Measurements from ENCODE around the gene DECR2.
"Not testable (repeated sequence)": the region's sequence is repeated elsewhere in the genome, so short reads cannot be mapped to it uniquely, and the experiment has no call there.

The DECR2 gene

GRCh38 chr16:379183-379960 lies 22.3 kb upstream of the DECR2 start:
- DNase-seq (ENCODE audit: low read depth): no peak

GRCh38 chr16:379961-380761 lies 21.5 kb upstream of the DECR2 start:
- DNase-seq (ENCODE audit: low read depth): no peak

DNA sequence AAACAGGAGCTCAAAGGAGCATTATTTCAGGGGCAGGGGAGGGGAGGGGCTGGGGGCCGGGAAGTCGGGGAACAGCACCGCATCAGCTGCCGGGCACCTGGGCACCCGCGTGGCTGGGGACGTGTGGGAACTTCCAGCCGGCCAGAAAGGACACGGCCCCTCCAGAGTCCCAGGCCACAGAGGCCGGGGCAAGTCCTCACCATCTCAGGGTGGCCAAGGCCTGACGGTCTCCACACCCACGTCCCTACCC lies 21.0 kb upstream of the DECR2 start:
- no peak for DNase-seq (ENCODE audit: low read depth)

- no peak for DNase-seq (ENCODE audit: low read depth)
Observed at GRCh38 chr16:381012-381788, 20.5 kb upstream of the DECR2 start.

- DNase-seq (ENCODE audit: low read depth): peak; percentile 53
Observed at GRCh38 chr16:381789-382717, 19.6 kb upstream of the DECR2 start, which contains the start of gene PGAP6. Gene PGAP6 (minus strand): TSS chr16:381978. CDS start chr16:381821, 157 bp downstream.

DNA sequence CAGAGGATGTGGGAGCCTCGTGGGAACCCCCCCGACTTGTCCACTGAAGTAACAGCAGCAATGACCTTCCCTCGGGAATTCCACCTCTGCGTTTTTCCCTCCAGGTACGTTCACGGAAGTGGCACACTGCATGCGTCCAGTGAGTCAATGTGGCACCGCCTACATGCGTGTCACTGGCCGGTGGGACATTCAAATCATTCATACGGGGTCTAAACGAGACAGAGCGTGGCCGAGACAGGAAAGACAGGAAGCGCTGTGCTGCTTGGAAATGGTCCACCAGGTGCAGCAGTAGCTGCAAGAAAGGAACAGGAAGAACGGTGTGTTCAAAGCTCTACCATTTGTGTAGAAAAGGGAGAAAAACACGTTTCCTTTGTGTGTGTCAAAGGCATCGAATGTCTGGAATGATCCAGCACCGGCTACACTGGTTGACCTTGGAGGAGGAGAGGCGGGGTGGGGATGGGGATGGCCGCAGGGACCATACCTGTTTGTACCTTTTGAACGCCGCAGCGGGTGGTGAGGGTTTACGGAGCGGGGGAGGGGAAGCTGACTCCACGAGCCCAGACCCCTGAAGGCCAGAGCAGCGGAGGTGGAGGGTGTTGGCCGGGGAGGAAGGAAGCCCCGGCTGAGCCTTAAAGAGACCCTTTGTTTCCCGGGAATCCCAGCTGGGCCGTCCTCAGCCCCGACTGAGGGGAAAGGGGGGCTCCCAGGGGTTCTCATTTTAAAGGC lies 18.2 kb upstream of the DECR2 start:
- DNase-seq (ENCODE audit: low read depth): no peak

DNA sequence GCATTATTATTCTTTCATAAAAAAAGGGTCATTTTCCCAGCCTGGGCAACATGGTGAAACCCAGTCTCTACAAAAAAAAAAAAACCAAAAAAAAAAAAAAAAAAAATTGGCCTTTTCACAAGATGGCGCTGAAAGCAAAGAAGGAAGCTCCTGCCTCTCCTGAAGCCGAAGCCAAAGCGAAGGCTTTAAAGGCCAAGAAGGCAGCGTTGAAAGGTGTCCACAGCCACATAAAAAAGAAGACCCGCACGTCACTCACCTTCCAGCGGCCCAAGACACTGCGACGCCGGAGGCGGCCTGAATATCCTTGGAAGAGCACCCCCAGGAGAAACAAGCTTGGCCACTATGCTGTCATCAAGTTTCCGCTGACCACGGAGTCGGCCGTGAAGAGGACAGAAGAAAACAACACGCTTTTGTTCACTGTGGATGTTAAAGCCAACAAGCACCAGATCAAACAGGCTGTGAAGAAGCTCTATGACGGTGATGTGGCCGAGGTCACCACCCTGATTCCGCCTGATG lies 15.0 kb upstream of the DECR2 start:
- no peak for DNase-seq (ENCODE audit: low read depth)

DNA sequence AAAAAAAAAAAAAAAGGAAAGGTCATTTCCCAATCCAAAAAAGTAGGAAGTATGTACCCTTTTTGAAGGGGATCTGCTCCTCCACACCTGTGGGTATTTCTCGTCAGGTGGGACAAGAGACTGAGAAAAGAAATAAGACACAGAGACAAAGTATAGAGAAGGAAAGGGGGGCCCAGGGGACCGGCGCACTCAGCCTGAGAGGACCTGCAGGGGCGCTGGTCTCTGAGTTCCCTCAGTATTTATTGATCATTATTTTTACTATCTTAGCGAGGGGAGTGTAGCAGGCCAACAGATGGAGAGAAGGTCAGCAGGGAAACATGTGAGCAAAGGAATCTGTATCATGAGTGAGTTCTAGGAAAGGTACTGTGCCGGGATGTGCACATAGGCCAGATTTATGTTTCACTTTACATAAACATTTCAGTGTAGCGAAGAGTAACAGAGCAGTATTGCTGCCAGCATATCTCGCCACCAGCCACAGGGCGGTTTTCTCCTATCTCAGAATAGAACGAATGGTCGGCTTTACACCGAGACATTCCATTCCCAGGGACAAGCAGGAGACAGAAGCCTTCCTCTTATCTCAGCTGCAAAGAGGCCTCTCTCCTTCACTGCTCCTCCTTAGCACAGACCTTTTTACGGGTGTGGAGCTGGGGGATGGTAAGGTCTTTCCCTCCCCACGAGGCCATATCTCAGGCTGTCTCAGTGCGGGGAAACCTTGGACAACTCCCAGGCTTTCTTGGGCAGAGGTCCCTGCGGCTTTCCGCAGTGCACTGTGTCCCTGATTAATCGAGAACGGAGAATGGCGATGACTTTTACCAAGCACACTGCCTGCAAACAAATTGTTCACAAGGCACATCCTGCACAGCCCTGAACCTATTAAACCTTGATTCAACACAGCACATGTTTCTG lies 13.7 kb upstream of the DECR2 start:
- DNase-seq (ENCODE audit: low read depth): not testable (repeated sequence)

DNA sequence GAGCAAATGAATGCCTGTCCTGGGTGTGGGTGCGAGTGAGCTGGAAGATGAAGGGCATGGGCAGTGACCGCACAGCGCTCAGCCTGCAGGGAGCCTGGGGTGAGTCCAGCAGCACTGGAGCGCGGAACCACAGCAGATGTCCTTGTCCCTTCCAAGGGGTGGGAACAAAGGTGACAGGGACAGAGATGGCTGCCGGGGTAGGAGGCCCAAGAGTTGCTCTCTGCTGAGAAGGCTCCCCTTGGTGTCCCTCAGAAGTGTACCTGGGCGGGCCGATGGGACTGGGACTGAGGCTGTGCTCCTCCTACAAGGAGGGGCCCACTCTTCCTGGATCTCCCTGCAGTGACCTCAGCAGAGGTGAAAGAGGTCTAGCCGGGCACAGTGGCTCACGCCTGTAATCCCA lies 12.3 kb upstream of the DECR2 start:
- DNase-seq (ENCODE audit: low read depth): no peak

DNA sequence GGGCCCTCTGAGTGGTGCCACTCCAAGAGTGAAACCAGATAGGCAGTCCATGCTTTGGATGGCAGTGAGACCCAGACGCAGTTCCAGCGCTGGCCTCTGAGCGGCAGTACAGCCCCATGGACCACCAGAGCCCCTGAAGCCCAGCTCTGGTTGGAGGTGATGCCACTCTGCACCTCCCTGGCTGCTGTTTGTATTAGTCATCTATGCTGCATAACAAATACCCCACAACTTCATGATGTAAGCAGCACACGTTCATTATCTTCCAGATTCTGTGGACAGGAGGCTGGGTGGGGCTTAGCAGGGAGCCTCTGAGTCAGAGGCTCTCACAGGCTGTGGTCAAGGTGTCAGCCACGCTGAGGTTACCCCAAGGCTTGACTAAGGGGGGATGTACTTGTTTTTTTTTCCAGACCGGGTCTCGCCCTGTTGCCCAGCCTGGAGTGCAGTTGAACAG lies 9.8 kb upstream of the DECR2 start:
- DNase-seq (ENCODE audit: low read depth): peak; percentile 50

- no peak for DNase-seq (ENCODE audit: low read depth)
Observed at GRCh38 chr16:392450-393030, 9.1 kb upstream of the DECR2 start.

DNA sequence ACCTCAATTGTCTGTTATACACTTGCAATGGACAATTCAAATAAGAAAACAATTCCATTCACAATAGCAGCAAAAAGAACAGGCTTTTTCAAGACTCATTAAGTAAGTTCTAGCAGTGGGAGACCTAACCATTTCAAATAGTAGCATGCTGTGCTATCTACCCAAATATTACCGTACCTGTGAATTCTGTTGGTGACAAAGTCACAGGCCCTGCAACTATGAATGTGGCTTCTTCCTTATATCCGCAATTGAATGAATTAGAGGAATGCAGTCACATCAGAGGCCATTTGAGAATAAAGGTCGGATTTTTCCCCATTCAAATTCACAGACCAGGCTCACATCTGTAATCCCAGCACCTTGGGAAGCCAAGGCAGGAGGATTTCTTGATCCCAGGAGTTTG lies 5.5 kb upstream of the DECR2 start:
- no peak for DNase-seq (ENCODE audit: low read depth)

- no peak for DNase-seq (ENCODE audit: low read depth)
Observed at GRCh38 chr16:396605-397004, 5.1 kb upstream of the DECR2 start.

DNA sequence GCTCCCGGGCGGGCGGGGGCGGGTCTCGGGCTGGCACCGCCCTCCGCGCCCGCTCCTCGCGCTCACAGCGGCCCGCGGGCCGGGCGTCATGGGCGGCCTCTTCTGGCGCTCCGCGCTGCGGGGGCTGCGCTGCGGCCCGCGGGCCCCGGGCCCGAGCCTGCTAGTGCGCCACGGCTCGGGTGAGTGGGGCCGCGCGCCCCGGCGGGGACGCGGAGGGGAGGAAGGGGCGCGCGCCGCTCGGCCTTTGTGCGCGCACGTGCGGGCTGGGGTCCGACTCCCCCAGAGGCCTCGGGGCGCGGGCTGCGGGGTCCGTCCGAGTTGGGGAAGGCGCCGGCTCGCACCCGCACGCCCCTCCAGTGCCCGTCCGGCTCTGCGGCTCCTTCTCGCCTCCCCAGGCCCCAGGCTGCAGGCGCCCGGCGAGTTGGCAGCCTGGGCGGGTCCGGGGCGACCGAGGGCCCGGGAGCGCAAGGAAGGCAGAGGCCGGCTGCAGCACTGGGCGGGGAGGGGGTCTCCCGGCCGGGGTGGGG lies 4.5 kb upstream of the DECR2 start, which contains the start of gene NME4:
TSS of gene NME4 (plus strand) at position 65 of the 527 bp plus-strand sequence. CDS start at position 89, 24 bp downstream.
- DNase-seq (ENCODE audit: low read depth): no peak

DNA sequence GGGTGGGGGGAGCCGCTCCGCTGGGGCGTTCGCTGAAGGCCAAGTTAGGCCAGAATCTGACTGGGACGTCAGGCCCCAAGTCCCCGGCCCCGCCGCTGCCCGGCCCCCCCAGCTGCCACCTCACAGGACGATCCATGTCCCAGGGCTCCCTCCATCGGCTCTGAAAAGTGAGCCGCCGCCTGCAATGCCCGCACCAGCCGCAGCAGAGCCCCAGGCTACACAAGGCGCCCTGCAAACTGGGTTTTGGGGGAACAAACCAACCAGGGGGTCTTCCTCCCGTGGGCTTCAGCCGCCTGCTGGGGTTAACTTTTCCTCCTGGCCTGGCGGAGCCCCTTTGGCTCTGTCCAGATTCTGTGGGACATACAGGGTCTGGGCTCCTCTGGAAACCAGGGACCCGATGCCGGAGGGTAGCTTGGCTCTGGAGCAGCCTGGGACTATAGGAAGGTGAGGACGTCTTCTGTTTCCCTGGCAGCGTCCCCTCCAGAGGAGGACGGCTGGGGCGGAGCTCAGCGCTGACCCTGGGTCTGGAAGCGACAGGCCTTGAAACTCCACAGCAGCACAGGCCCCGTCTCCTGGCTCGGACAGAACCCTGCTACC lies 3.9 kb upstream of the DECR2 start:
- DNase-seq (ENCODE audit: low read depth): peak; percentile 79

DNA sequence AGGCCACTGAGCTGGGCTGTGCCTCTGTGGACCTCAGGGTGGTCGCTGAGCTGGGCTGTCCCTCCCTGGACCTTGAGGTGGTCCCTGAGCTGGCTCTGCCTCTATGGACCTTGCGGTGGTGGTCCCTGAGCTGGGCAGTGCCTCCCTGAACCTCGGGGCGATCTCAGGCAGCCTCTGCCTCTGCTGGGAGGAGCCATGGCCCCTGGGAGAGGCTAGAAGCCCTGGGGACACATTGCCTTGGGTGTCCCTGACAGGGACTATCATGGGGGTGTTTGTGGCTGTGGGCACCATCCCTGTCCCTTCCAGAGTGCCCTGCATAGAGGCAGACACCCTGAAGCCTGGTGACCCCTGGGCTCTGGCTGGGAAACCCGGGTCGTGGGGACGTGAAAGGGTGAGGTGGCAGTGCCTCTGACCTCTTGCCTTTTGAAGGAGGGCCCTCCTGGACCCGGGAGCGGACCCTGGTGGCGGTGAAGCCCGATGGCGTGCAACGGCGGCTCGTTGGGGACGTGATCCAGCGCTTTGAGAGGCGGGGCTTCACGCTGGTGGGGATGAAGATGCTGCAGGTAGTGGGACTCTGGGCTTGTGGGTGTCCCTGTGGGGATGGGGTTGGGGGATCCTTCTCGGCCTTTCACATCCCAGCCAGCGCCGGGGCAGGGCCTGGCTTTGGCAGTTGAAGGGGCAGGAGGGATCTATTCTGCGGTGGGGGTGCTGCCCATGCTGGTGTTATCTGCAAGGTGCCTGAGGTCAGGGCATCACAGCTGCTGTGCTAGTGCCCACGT lies 2.9 kb upstream of the DECR2 start:
- DNase-seq (ENCODE audit: low read depth): no peak

DNA sequence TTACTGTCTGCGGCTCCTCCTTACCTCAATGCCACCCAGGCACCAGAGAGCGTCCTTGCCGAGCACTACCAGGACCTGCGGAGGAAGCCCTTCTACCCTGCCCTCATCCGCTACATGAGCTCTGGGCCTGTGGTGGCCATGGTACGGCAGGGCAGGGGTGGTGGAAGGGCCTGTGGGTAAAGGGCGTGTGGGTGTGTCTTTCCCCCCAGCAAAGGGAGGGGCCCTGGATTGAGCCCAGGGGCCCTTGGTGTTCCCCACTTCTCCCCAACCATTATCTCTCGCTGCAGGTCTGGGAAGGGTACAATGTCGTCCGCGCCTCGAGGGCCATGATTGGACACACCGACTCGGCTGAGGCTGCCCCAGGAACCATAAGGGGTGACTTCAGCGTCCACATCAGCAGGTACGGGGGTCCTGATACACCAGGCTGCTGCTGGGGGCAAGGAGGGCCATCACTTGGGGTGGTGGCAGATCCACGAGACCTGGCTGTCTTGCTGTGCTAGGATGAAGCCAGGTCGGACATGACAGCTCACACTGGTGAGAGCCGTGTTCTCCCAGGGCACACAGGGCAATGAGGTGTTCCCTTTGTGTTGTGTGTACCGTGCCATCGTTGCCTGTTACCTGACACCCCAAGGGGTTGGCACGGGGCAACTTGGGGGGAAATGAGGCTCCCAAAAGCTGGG lies 2.2 kb upstream of the DECR2 start:
- DNase-seq (ENCODE audit: low read depth): no peak
